GM21423 (cell line): ENCODE measurements around the gene DYNLT2B.
"Not testable (repeated sequence)": the region's sequence is repeated elsewhere in the genome, so short reads cannot be mapped to it uniquely, and the experiment has no call there.

Source experiments
- ATAC-seq: cut with Tn5 transposase; IDR thresholded peaks from one replicate; pipeline ENCODE4 v1.9.1; 2021; ENCODE audit warnings: mild to moderate bottlenecking, moderate library complexity; ENCODE audit not compliant: unreplicated experiment

The DYNLT2B gene

GRCh38 chr3:196327405-196327804 is 9.4 kb upstream of the DYNLT2B start:
- ATAC-seq: no peak

- no peak for ATAC-seq
These were observed 8.9 kb upstream of the DYNLT2B start for GRCh38 chr3:196326936-196327335.

GRCh38 chr3:196323691-196324090 is 5.7 kb upstream of the DYNLT2B start:
- no peak for ATAC-seq

- no peak for ATAC-seq
These were observed 5.0 kb upstream of the DYNLT2B start for GRCh38 chr3:196323016-196323415.

- ATAC-seq: no peak
These were observed 3.1 kb upstream of the DYNLT2B start for GRCh38 chr3:196321162-196321561.

GRCh38 chr3:196320137-196320536 is 2.1 kb upstream of the DYNLT2B start:
- no peak for ATAC-seq

GRCh38 chr3:196316799-196317686 is 997 bp downstream of the DYNLT2B start:
- ATAC-seq: not testable (repeated sequence)

GRCh38 chr3:196315821-196316220 is 2.2 kb downstream of the DYNLT2B start:
- ATAC-seq: no peak

- no peak for ATAC-seq
These were observed 3.4 kb downstream of the DYNLT2B start for GRCh38 chr3:196314597-196314996.

GRCh38 chr3:196314086-196314485 is 4.0 kb downstream of the DYNLT2B start:
- ATAC-seq: not testable (repeated sequence)

GRCh38 chr3:196302960-196303359 is 15.1 kb downstream of the DYNLT2B start:
- not testable (repeated sequence) for ATAC-seq

GRCh38 chr3:196302551-196302950 is 15.5 kb downstream of the DYNLT2B start:
- ATAC-seq: not testable (repeated sequence)

- no peak for ATAC-seq
These were observed 19.5 kb downstream of the DYNLT2B start for GRCh38 chr3:196298521-196298920.

GRCh38 chr3:196292286-196292923 is 25.6 kb downstream of the DYNLT2B start:
- ATAC-seq: no peak

GRCh38 chr3:196288141-196288460 is 29.9 kb downstream of the DYNLT2B start:
- ATAC-seq: no peak

GRCh38 chr3:196287440-196288140 is 30.4 kb downstream of the DYNLT2B start, which contains the start of gene PCYT1A:
TSS of gene PCYT1A (minus strand) at chr3:196287726. CDS start at chr3:196270531, 17,195 bp downstream.
- peak; percentile 68 for ATAC-seq

GRCh38 chr3:196287090-196287439 is 31.0 kb downstream of the DYNLT2B start:
- peak; percentile 18 for ATAC-seq

GRCh38 chr3:196284396-196284795 is 33.6 kb downstream of the DYNLT2B start:
- ATAC-seq: no peak

- no peak for ATAC-seq
These were observed 36.1 kb downstream of the DYNLT2B start for GRCh38 chr3:196281962-196282361.

- peak; percentile 55 for ATAC-seq
These were observed 37.2 kb downstream of the DYNLT2B start for GRCh38 chr3:196280689-196281440.

GRCh38 chr3:196275126-196275525 is 42.9 kb downstream of the DYNLT2B start:
- no peak for ATAC-seq
